HEK293 (cell line): Measurements from ENCODE around the gene TRMT112.

Source experiments
- CTCF ChIP-seq: fragments of 450-650 bp; formaldehyde crosslinking; IDR thresholded peaks from 2 replicates; pipeline ENCODE4 v1.5.1; 2016; ENCODE audit warnings: missing biosample characterization, missing genetic modification characterization
- MZF1 ChIP-seq: fragments of 450-650 bp; formaldehyde crosslinking; IDR thresholded peaks from 2 replicates; pipeline ENCODE4 v1.5.1; 2017; ENCODE audit warnings: missing biosample characterization, missing genetic modification characterization, borderline replicate concordance
- ZNF266 ChIP-seq: fragments of 450-650 bp; formaldehyde crosslinking; IDR thresholded peaks from 2 replicates; pipeline ENCODE4 v1.5.1; 2016; ENCODE audit warnings: missing biosample characterization, missing genetic modification characterization, low read depth
- ZNF548 ChIP-seq: fragments of 450-650 bp; formaldehyde crosslinking; IDR thresholded peaks from 2 replicates; pipeline ENCODE4 v1.5.1; 2016; ENCODE audit warnings: missing biosample characterization, missing genetic modification characterization

GRCh38 chr11:64288353-64288750, 29.0 kb downstream of the TRMT112 start:
- TF ChIP-seq ZNF266 (no peak), CTCF (no peak), MZF1 (tag by site-specific recombination) (no peak), ZNF548 (tag by site-specific recombination) (no peak)
